CD14-positive monocyte (primary cell): ENCODE results near the gene TFEC. TPM values are rescaled to one million over a fixed set of nuclear protein-coding genes. Genes with fewer than 3 reads are reported as not detected.

Source experiments
- DNase-seq, 3 donors: peaks; one replicate each; pipeline ENCODE4 v3.0.0-alpha.2; 2011 to 2022
- H2AFZ ChIP-seq: 2 replicates; pipeline ENCODE4 v1.6.0; 2012; ENCODE audit warnings: mild to moderate bottlenecking, low read depth, low read length, inconsistent platforms; ENCODE audit not compliant: insufficient read depth, poor library complexity, severe bottlenecking
- H3K27ac ChIP-seq, 2 donors: 1 replicate in 1 of 2; 2 replicates in 1 of 2; pipeline ENCODE4 v1.5.1; 2012 to 2013; ENCODE audit warnings: low read length in 2 of 2, control low read depth in 1 of 2, inconsistent platforms in 1 of 2, low read depth in 1 of 2, mild to moderate bottlenecking in 1 of 2
- H3K27me3 ChIP-seq, 2 donors: one replicate each; pipeline versions ENCODE4 v1.6.0 to v1.6.1; 2011 to 2013; ENCODE audit warnings: low read length in 2 of 2; ENCODE audit not compliant: control insufficient read depth in 2 of 2, insufficient read depth in 2 of 2
- H3K36me3 ChIP-seq, 2 donors: replicated peaks in 1 of 2; 1 replicate in 1 of 2; 2 replicates in 1 of 2; pipeline versions ENCODE4 v1.5.1 to v1.6.1; 2012 to 2013; ENCODE audit warnings: low read length in 2 of 2, control low read depth in 1 of 2, inconsistent platforms in 1 of 2, mild to moderate bottlenecking in 1 of 2; ENCODE audit not compliant: insufficient read depth in 2 of 2, control insufficient read depth in 1 of 2
- H3K4me1 ChIP-seq, 2 donors: 1 replicate in 1 of 2; 2 replicates in 1 of 2; pipeline versions ENCODE4 v1.5.1 to v1.6.1; 2012 to 2013; ENCODE audit warnings: low read length in 2 of 2, control low read depth in 1 of 2, inconsistent platforms in 1 of 2, mild to moderate bottlenecking in 1 of 2, moderate library complexity in 1 of 2; ENCODE audit not compliant: insufficient read depth in 2 of 2, control insufficient read depth in 1 of 2
- H3K4me2 ChIP-seq: replicated peaks from 2 replicates; pipeline ENCODE3; 2012; ENCODE audit warnings: low read length, moderate library complexity, mild to moderate bottlenecking; ENCODE audit not compliant: poor library complexity, severe bottlenecking; ENCODE audit errors: extremely low read depth
- H3K4me3 ChIP-seq, 3 experiments: fragments of 200-600 bp in 1 of 3; sonication (generic) in 1 of 3; replicated peaks in 1 of 3; 1 replicate in 2 of 3; 2 replicates in 1 of 3; pipeline ENCODE4 v1.5.1; 2011 to 2013; ENCODE audit warnings: low read length in 3 of 3, mild to moderate bottlenecking in 3 of 3, control low read depth in 2 of 3, low read depth in 2 of 3, inconsistent platforms in 1 of 3, moderate library complexity in 1 of 3
- H3K79me2 ChIP-seq: 2 replicates; pipeline ENCODE4 v1.6.0; 2012; ENCODE audit warnings: mild to moderate bottlenecking, control low read depth, inconsistent platforms, low read length, moderate library complexity; ENCODE audit not compliant: insufficient read depth
- H3K9ac ChIP-seq: 2 replicates; pipeline ENCODE4 v1.6.0; 2017; ENCODE audit warnings: low read length, mild to moderate bottlenecking; ENCODE audit not compliant: insufficient read depth, poor library complexity, severe bottlenecking
- H3K9me3 ChIP-seq, 2 donors: replicated peaks in 1 of 2; 1 replicate in 1 of 2; 2 replicates in 1 of 2; pipeline versions ENCODE4 v1.5.1 to v1.6.1; 2012 to 2013; ENCODE audit warnings: low read length in 2 of 2, control low read depth in 1 of 2; ENCODE audit not compliant: control insufficient read depth in 1 of 2, insufficient read depth in 1 of 2
- H4K20me1 ChIP-seq: 2 replicates; pipeline ENCODE4 v1.6.0; 2012; ENCODE audit warnings: mild to moderate bottlenecking, low read length, control low read depth, moderate library complexity; ENCODE audit not compliant: insufficient read depth
- H3K27ac Mint-ChIP-seq, 7 donors: one replicate each; pipeline ENCODE4 v1.8.0; 2020; ENCODE audit warnings: mild to moderate bottlenecking in 7 of 7, mixed read lengths in 7 of 7, moderate library complexity in 6 of 7, inconsistent platforms in 2 of 7
- H3K27me3 Mint-ChIP-seq, 3 donors: one replicate each; pipeline ENCODE4 v1.8.0; 2021 to 2022; ENCODE audit warnings: low read depth in 3 of 3, mild to moderate bottlenecking in 3 of 3, mixed read lengths in 3 of 3, moderate library complexity in 3 of 3, inconsistent platforms in 1 of 3
- H3K36me3 Mint-ChIP-seq, 2 donors: one replicate each; pipeline ENCODE4 v1.8.0; 2020; ENCODE audit warnings: mixed read lengths in 2 of 2, inconsistent platforms in 1 of 2, mild to moderate bottlenecking in 1 of 2
- H3K4me1 Mint-ChIP-seq: one replicate; pipeline ENCODE4 v1.8.0; 2020; ENCODE audit warnings: mild to moderate bottlenecking, mixed read lengths
- H3K4me3 Mint-ChIP-seq, 2 donors: one replicate each; pipeline ENCODE4 v1.8.0; 2020; ENCODE audit warnings: mild to moderate bottlenecking in 2 of 2, mixed read lengths in 2 of 2, moderate library complexity in 1 of 2
- H3K9me3 Mint-ChIP-seq, 7 donors: one replicate each; pipeline ENCODE4 v1.8.0; 2020 to 2022; ENCODE audit warnings: mixed read lengths in 7 of 7, mild to moderate bottlenecking in 6 of 7, moderate library complexity in 6 of 7, inconsistent platforms in 2 of 7
- CTCF ChIP-seq: fragments of 200-600 bp; IDR thresholded peaks from one replicate; pipeline ENCODE4 v1.8.0; 2022; ENCODE audit warnings: antibody characterized with exemption, mild to moderate bottlenecking
- WGBS: methylation state at CpG from one replicate; pipeline ENCODE4 v1.1.5; 2013; ENCODE audit warnings: missing lambda C conversion rate; ENCODE audit not compliant: insufficient coverage; 5-methylcytosine and 5-hydroxymethylcytosine counted together
- intact Hi-C, 2 donors: fragments of 100-400 bp; cut with micrococcal nuclease; formaldehyde crosslinking; loops; one replicate each; pipeline versions ENCODE4 v1.15.0 to v1.15.1; 2023
- polyA plus RNA-seq, 3 donors: library from polyadenylated mRNA; depleted of rRNA in 1 of 3; unstranded in 2 of 3; stranded (reverse) in 1 of 3; fragments of 300-500 nt in 2 of 3; fragments of >200 nt in 1 of 3; fragmentation: Illumina TruSeq in 2 of 3; gene quantifications; 1 replicate in 2 of 3; 2 replicates in 1 of 3; pipeline ENCODE4 v1.2.3, GENCODE V29; 2012 to 2021

TFEC gene
- polyA plus RNA-seq, 3 donors = 13.3 to 55.9 (median 17.4) TPM

GRCh38 chr7:116064179-116064578 lies 33.6 kb upstream of the TFEC start:
- Histone ChIP-seq H3K4me1 (no peaks in the 10 kb centered on the region), H4K20me1 (no peaks in the 10 kb centered on the region), H3K79me2 (no peaks in the 10 kb centered on the region), H3K27me3 (no peaks in the 10 kb centered on the region), H3K9ac (no peak overlapping the region), H3K9me3 (no peaks in the 10 kb centered on the region), H3K36me3 (no peaks in the 10 kb centered on the region), H3K27ac (no peak overlapping the region), H3K4me2 (no peak overlapping the region), H3K4me3 (no peak overlapping the region), H2AFZ (no peak overlapping the region)
- no CpG with 5 or more reads among the region's 1 CpG for WGBS
- Mint-ChIP-seq H3K36me3 (no peaks in the 10 kb centered on the region), H3K9me3 (peaks cover 0 to 5% (median 0%) of the 10 kb centered on the region in 7 donors), H3K27me3 (peaks cover 0 to 1% (median 1%) of the 10 kb centered on the region in 3 donors), H3K27ac (no peak overlapping the region), H3K4me1 (no peaks in the 10 kb centered on the region), H3K4me3 (no peak overlapping the region)
- intact Hi-C loops = no loop called here
- no peak for DNase-seq
- TF ChIP-seq CTCF = no peak

GRCh38 chr7:116062666-116063065 lies 32.1 kb upstream of the TFEC start:
- H3K4me1 Mint-ChIP-seq = no peaks in the 10 kb centered on the region
- WGBS = 100% methylated on average over 1 of the region's 2 CpGs
- no peak overlapping the region for H3K27ac Mint-ChIP-seq
- peaks cover 0 to 1% (median 1%) of the 10 kb centered on the region in 3 donors for H3K27me3 Mint-ChIP-seq
- no peaks in the 10 kb centered on the region for H3K36me3 ChIP-seq
- no peaks in the 10 kb centered on the region for H3K79me2 ChIP-seq
- no peak overlapping the region for H3K4me2 ChIP-seq
- H3K9me3 Mint-ChIP-seq = peaks cover 0 to 5% (median 0%) of the 10 kb centered on the region in 7 donors
- H3K36me3 Mint-ChIP-seq = no peaks in the 10 kb centered on the region
- H3K27ac ChIP-seq = no peak overlapping the region
- H3K4me1 ChIP-seq = no peaks in the 10 kb centered on the region
- H4K20me1 ChIP-seq = no peaks in the 10 kb centered on the region
- no peaks in the 10 kb centered on the region for H3K27me3 ChIP-seq
- TF ChIP-seq CTCF = no peak
- H3K9ac ChIP-seq = no peak overlapping the region
- no peak overlapping the region for H2AFZ ChIP-seq
- DNase-seq = no peak
- H3K9me3 ChIP-seq = no peaks in the 10 kb centered on the region
- no peak overlapping the region for H3K4me3 Mint-ChIP-seq
- intact Hi-C loops = no loop called here
- H3K4me3 ChIP-seq = no peak overlapping the region
